ENCODE measurements around the gene CALML4.
"Not testable (repeated sequence)": the region's sequence is repeated elsewhere in the genome, so short reads cannot be mapped to it uniquely, and the experiment has no call there.

The CALML4 gene

GRCh38 chr15:68231102-68231818 lies 26.1 kb upstream of the CALML4 start:
- in situ Hi-C loops (cut with HindIII; ENCODE audit: low pct_unique_long_range_greater_than_20kb, low sequenced_read_pairs): no loop called here
- TF ChIP-seq JUND (IDR thresholded peaks at IDR 0.05; ENCODE audit: low read depth): no peak
- DNase-seq (ENCODE audit: low read depth in 1 of 2, low spot score in 1 of 2): no peak

- in situ Hi-C loops (cut with HindIII; ENCODE audit: low pct_unique_long_range_greater_than_20kb, low sequenced_read_pairs): no loop called here
- no peak for TF ChIP-seq JUND (IDR thresholded peaks at IDR 0.05; ENCODE audit: low read depth)
- DNase-seq (ENCODE audit: low read depth in 1 of 2, low spot score in 1 of 2): peak in 1 of 2 experiments; percentile 46
Observed at GRCh38 chr15:68230157-68231100, 25.3 kb upstream of the CALML4 start.

GRCh38 chr15:68229386-68230156 lies 24.4 kb upstream of the CALML4 start, which contains the start of gene CLN6:
Gene CLN6, minus strand, starts transcription at chr15:68229728. Its CDS starts 144 bp downstream, at chr15:68229584.
- in situ Hi-C loops (cut with HindIII; ENCODE audit: low pct_unique_long_range_greater_than_20kb, low sequenced_read_pairs): no loop called here
- no peak for TF ChIP-seq JUND (IDR thresholded peaks at IDR 0.05; ENCODE audit: low read depth)
- DNase-seq (ENCODE audit: low read depth in 1 of 2, low spot score in 1 of 2): peak; percentile 85 to 88

GRCh38 chr15:68228971-68229385 lies 23.8 kb upstream of the CALML4 start:
- DNase-seq (ENCODE audit: low read depth in 1 of 2, low spot score in 1 of 2): no peak
- no peak for TF ChIP-seq JUND (IDR thresholded peaks at IDR 0.05; ENCODE audit: low read depth)
- in situ Hi-C loops (cut with HindIII; ENCODE audit: low pct_unique_long_range_greater_than_20kb, low sequenced_read_pairs): no loop called here

GRCh38 chr15:68228143-68228970 lies 23.2 kb upstream of the CALML4 start:
- TF ChIP-seq JUND (IDR thresholded peaks at IDR 0.05; ENCODE audit: low read depth): no peak
- peak in 1 of 2 experiments; percentile 26 for DNase-seq (ENCODE audit: low read depth in 1 of 2, low spot score in 1 of 2)
- in situ Hi-C loops (cut with HindIII; ENCODE audit: low pct_unique_long_range_greater_than_20kb, low sequenced_read_pairs): no loop called here

- no peak for TF ChIP-seq JUND (IDR thresholded peaks at IDR 0.05; ENCODE audit: low read depth)
- DNase-seq (ENCODE audit: low read depth in 1 of 2, low spot score in 1 of 2): no peak
- in situ Hi-C loops (cut with HindIII; ENCODE audit: low pct_unique_long_range_greater_than_20kb, low sequenced_read_pairs): no loop called here
Observed at GRCh38 chr15:68227643-68228142, 22.6 kb upstream of the CALML4 start.

GRCh38 chr15:68225442-68225841 lies 20.3 kb upstream of the CALML4 start:
- DNase-seq (ENCODE audit: low read depth in 1 of 2, low spot score in 1 of 2); in situ Hi-C loops (cut with HindIII; ENCODE audit: low pct_unique_long_range_greater_than_20kb, low sequenced_read_pairs): not testable (repeated sequence)

- no peak for TF ChIP-seq JUND (IDR thresholded peaks at IDR 0.05; ENCODE audit: low read depth)
- no peak for DNase-seq (ENCODE audit: low read depth in 1 of 2, low spot score in 1 of 2)
- in situ Hi-C loops (cut with HindIII; ENCODE audit: low pct_unique_long_range_greater_than_20kb, low sequenced_read_pairs): no loop called here
Observed at GRCh38 chr15:68224546-68225250, 19.6 kb upstream of the CALML4 start.

GRCh38 chr15:68224108-68224507 lies 19.0 kb upstream of the CALML4 start:
- in situ Hi-C loops (cut with HindIII; ENCODE audit: low pct_unique_long_range_greater_than_20kb, low sequenced_read_pairs): no loop called here
- DNase-seq (ENCODE audit: low read depth in 1 of 2, low spot score in 1 of 2): no peak
- no peak for TF ChIP-seq JUND (IDR thresholded peaks at IDR 0.05; ENCODE audit: low read depth)

GRCh38 chr15:68223171-68223570 lies 18.0 kb upstream of the CALML4 start:
- no peak for TF ChIP-seq JUND (IDR thresholded peaks at IDR 0.05; ENCODE audit: low read depth)
- DNase-seq (ENCODE audit: low read depth in 1 of 2, low spot score in 1 of 2): no peak
- in situ Hi-C loops (cut with HindIII; ENCODE audit: low pct_unique_long_range_greater_than_20kb, low sequenced_read_pairs): no loop called here

- in situ Hi-C loops (cut with HindIII; ENCODE audit: low pct_unique_long_range_greater_than_20kb, low sequenced_read_pairs); DNase-seq (ENCODE audit: low read depth in 1 of 2, low spot score in 1 of 2): not testable (repeated sequence)
Observed at GRCh38 chr15:68222432-68222743, 17.3 kb upstream of the CALML4 start.

- in situ Hi-C loops (cut with HindIII; ENCODE audit: low pct_unique_long_range_greater_than_20kb, low sequenced_read_pairs); DNase-seq (ENCODE audit: low read depth in 1 of 2, low spot score in 1 of 2): not testable (repeated sequence)
Observed at GRCh38 chr15:68221530-68222431, 16.6 kb upstream of the CALML4 start.

Measured in T47D (cell line).